Activated naive CD8-positive, alpha-beta T cell treated with anti-CD3 and anti-CD28 coated beads for 36 hours (primary cell): ENCODE results near the gene SLC4A2. TPM values are rescaled to one million over a fixed set of nuclear protein-coding genes. Genes with fewer than 3 reads are reported as not detected.
A peak's percentile ranks its signal among the peaks of the same experiment; 100 is the strongest.

Source experiments
- DNase-seq: peaks from one replicate; pipeline ENCODE4 v3.0.0; 2021
- H3K27ac Mint-ChIP-seq: one replicate; pipeline ENCODE4 v1.8.0; 2022; ENCODE audit warnings: mild to moderate bottlenecking, moderate library complexity, mixed read lengths
- H3K27me3 Mint-ChIP-seq: one replicate; pipeline ENCODE4 v1.8.0; 2022; ENCODE audit warnings: mild to moderate bottlenecking, mixed read lengths
- H3K36me3 Mint-ChIP-seq: one replicate; pipeline ENCODE4 v1.8.0; 2021; ENCODE audit warnings: mild to moderate bottlenecking, mixed read lengths
- H3K4me1 Mint-ChIP-seq: one replicate; pipeline ENCODE4 v1.8.0; 2021; ENCODE audit warnings: mixed read lengths
- H3K4me3 Mint-ChIP-seq: one replicate; pipeline ENCODE4 v1.8.0; 2022; ENCODE audit warnings: mild to moderate bottlenecking, moderate library complexity, mixed read lengths
- H3K9me3 Mint-ChIP-seq: one replicate; pipeline ENCODE4 v1.8.0; 2022; ENCODE audit warnings: mixed read lengths
- total RNA-seq, 2 experiments: library from RNA; stranded (reverse); gene quantifications; one replicate each; pipeline ENCODE4 v1.2.3, GENCODE V29; 2021

The SLC4A2 gene
- total RNA-seq, 2 experiments from 2014 or later, result 66.5 to 69.1 TPM

GRCh38 chr7:151083071-151083823 is 23.9 kb downstream of the SLC4A2 start, which contains the start of gene TMUB1:
TMUB1 (minus strand) TSS chr7:151083493; CDS start chr7:151082563, 930 bp downstream.
- DNase-seq, result peak; percentile 87
- peak within 1 kb of the TSS; percentile 99 for H3K4me3 Mint-ChIP-seq
- H3K27me3 Mint-ChIP-seq, result peaks cover 17% of the 10 kb centered on the region
- H3K27ac Mint-ChIP-seq, result peak within 1 kb of the TSS; percentile 91
- H3K9me3 Mint-ChIP-seq, result no peaks in the 10 kb centered on the region
- H3K4me1 Mint-ChIP-seq, result peaks cover 35% of the 10 kb centered on the region
- peaks cover 8% of the 10 kb centered on the region for H3K36me3 Mint-ChIP-seq

GRCh38 chr7:151083824-151084160 is 24.4 kb downstream of the SLC4A2 start:
- H3K27ac Mint-ChIP-seq, result peak overlapping the region; percentile 25
- DNase-seq, result no peak
- peaks cover 8% of the 10 kb centered on the region for H3K36me3 Mint-ChIP-seq
- peaks cover 17% of the 10 kb centered on the region for H3K27me3 Mint-ChIP-seq
- peak overlapping the region; percentile 99 for H3K4me3 Mint-ChIP-seq
- peaks cover 37% of the 10 kb centered on the region for H3K4me1 Mint-ChIP-seq
- no peaks in the 10 kb centered on the region for H3K9me3 Mint-ChIP-seq

GRCh38 chr7:151085329-151085690 is 25.9 kb downstream of the SLC4A2 start:
- H3K27ac Mint-ChIP-seq, result peak overlapping the region; percentile 49
- no peaks in the 10 kb centered on the region for H3K9me3 Mint-ChIP-seq
- H3K36me3 Mint-ChIP-seq, result no peaks in the 10 kb centered on the region
- H3K27me3 Mint-ChIP-seq, result peaks cover 24% of the 10 kb centered on the region
- peak overlapping the region; percentile 81 for H3K4me3 Mint-ChIP-seq
- no peak for DNase-seq
- H3K4me1 Mint-ChIP-seq, result peaks cover 34% of the 10 kb centered on the region

GRCh38 chr7:151085691-151086620 is 26.6 kb downstream of the SLC4A2 start, which contains the start of gene AGAP3:
AGAP3 (plus strand) TSS chr7:151086475; CDS start chr7:151086742, 267 bp downstream.
- Mint-ChIP-seq H3K9me3 (no peaks in the 10 kb centered on the region), H3K27ac (peak within 1 kb of the TSS; percentile 82), H3K27me3 (peaks cover 24% of the 10 kb centered on the region), H3K36me3 (no peaks in the 10 kb centered on the region), H3K4me1 (peaks cover 34% of the 10 kb centered on the region), H3K4me3 (peak within 1 kb of the TSS; percentile 84)
- peak; percentile 57 for DNase-seq

GRCh38 chr7:151086802-151087244 is 27.4 kb downstream of the SLC4A2 start:
- H3K4me3 Mint-ChIP-seq, result peak overlapping the region; percentile 84
- H3K27me3 Mint-ChIP-seq, result peaks cover 24% of the 10 kb centered on the region
- peak; percentile 43 for DNase-seq
- H3K36me3 Mint-ChIP-seq, result no peaks in the 10 kb centered on the region
- peak overlapping the region; percentile 82 for H3K27ac Mint-ChIP-seq
- peaks cover 32% of the 10 kb centered on the region for H3K4me1 Mint-ChIP-seq
- H3K9me3 Mint-ChIP-seq, result no peaks in the 10 kb centered on the region

GRCh38 chr7:151087245-151088018 is 28.0 kb downstream of the SLC4A2 start:
- peak overlapping the region; percentile 63 for H3K27ac Mint-ChIP-seq
- H3K36me3 Mint-ChIP-seq, result no peaks in the 10 kb centered on the region
- peak overlapping the region; percentile 84 for H3K4me3 Mint-ChIP-seq
- peak; percentile 40 for DNase-seq
- H3K4me1 Mint-ChIP-seq, result peaks cover 30% of the 10 kb centered on the region
- no peaks in the 10 kb centered on the region for H3K9me3 Mint-ChIP-seq
- peaks cover 24% of the 10 kb centered on the region for H3K27me3 Mint-ChIP-seq

- no peak overlapping the region for H3K27ac Mint-ChIP-seq
- peaks cover 26% of the 10 kb centered on the region for H3K4me1 Mint-ChIP-seq
- H3K4me3 Mint-ChIP-seq, result peak overlapping the region; percentile 84
- H3K27me3 Mint-ChIP-seq, result peaks cover 24% of the 10 kb centered on the region
- no peaks in the 10 kb centered on the region for H3K36me3 Mint-ChIP-seq
- DNase-seq, result no peak
- H3K9me3 Mint-ChIP-seq, result no peaks in the 10 kb centered on the region
These were observed 28.8 kb downstream of the SLC4A2 start for GRCh38 chr7:151088019-151088855.

- DNase-seq, result no peak
These were observed 29.7 kb downstream of the SLC4A2 start for GRCh38 chr7:151088856-151089699.

GRCh38 chr7:151089893-151090730 is 30.7 kb downstream of the SLC4A2 start:
- Mint-ChIP-seq H3K27ac (no peak overlapping the region), H3K4me3 (no peak overlapping the region), H3K36me3 (no peaks in the 10 kb centered on the region), H3K27me3 (peaks cover 16% of the 10 kb centered on the region), H3K4me1 (peaks cover 19% of the 10 kb centered on the region), H3K9me3 (no peaks in the 10 kb centered on the region)
- no peak for DNase-seq

More at GRCh38 chr7:151088856-151089699, 29.7 kb downstream of the SLC4A2 start:
- Mint-ChIP-seq H3K27me3 (peaks cover 24% of the 10 kb centered on the region), H3K27ac (peak overlapping the region; percentile 36), H3K36me3 (no peaks in the 10 kb centered on the region), H3K4me1 (peaks cover 23% of the 10 kb centered on the region), H3K4me3 (peak overlapping the region; percentile 46), H3K9me3 (no peaks in the 10 kb centered on the region)

GRCh38 chr7:151091003-151091402 is 31.6 kb downstream of the SLC4A2 start:
- Mint-ChIP-seq H3K9me3 (no peaks in the 10 kb centered on the region), H3K27ac (no peak overlapping the region), H3K36me3 (no peaks in the 10 kb centered on the region), H3K4me1 (peaks cover 11% of the 10 kb centered on the region), H3K27me3 (peaks cover 7% of the 10 kb centered on the region), H3K4me3 (no peak overlapping the region)
- no peak for DNase-seq

GRCh38 chr7:151091431-151091830 is 32.0 kb downstream of the SLC4A2 start:
- DNase-seq, result no peak
- H3K9me3 Mint-ChIP-seq, result no peaks in the 10 kb centered on the region
- H3K27ac Mint-ChIP-seq, result no peak overlapping the region
- H3K4me1 Mint-ChIP-seq, result peaks cover 11% of the 10 kb centered on the region
- H3K27me3 Mint-ChIP-seq, result peaks cover 7% of the 10 kb centered on the region
- H3K4me3 Mint-ChIP-seq, result no peak overlapping the region
- no peaks in the 10 kb centered on the region for H3K36me3 Mint-ChIP-seq

- Mint-ChIP-seq H3K9me3 (no peaks in the 10 kb centered on the region), H3K4me1 (peaks cover 11% of the 10 kb centered on the region), H3K36me3 (no peaks in the 10 kb centered on the region), H3K4me3 (no peak overlapping the region), H3K27ac (no peak overlapping the region), H3K27me3 (peaks cover 7% of the 10 kb centered on the region)
- DNase-seq, result no peak
These were observed 32.6 kb downstream of the SLC4A2 start for GRCh38 chr7:151091988-151092387.
